Mucosa of stomach (tissue), 1 donor: ENCODE results near the gene HMGCS2.
"Not testable (repeated sequence)": the region's sequence is repeated elsewhere in the genome, so short reads cannot be mapped to it uniquely, and the experiment has no call there.

ENCODE experiments used
- H3K27me3 ChIP-seq: one replicate; pipeline ENCODE4 v1.7.0; 2013; ENCODE audit warnings: mild to moderate bottlenecking, low read length; ENCODE audit not compliant: control insufficient read depth, insufficient read depth
- H3K36me3 ChIP-seq: one replicate; pipeline ENCODE4 v1.7.0; 2013; ENCODE audit warnings: low read length; ENCODE audit not compliant: control insufficient read depth, insufficient read depth
- H3K4me1 ChIP-seq: one replicate; pipeline ENCODE4 v1.7.0; 2013; ENCODE audit warnings: mild to moderate bottlenecking, low read length; ENCODE audit not compliant: control insufficient read depth, insufficient read depth
- H3K4me3 ChIP-seq: one replicate; pipeline ENCODE4 v1.7.0; 2013; ENCODE audit warnings: low read length
- H3K9ac ChIP-seq: one replicate; pipeline ENCODE4 v1.7.0; 2013; ENCODE audit warnings: mild to moderate bottlenecking, low read length, moderate library complexity
- H3K9me3 ChIP-seq: one replicate; pipeline ENCODE4 v1.7.0; 2013; ENCODE audit warnings: mild to moderate bottlenecking, low read length, moderate library complexity; ENCODE audit not compliant: control insufficient read depth
- donor health status: Pancreatic carcinoma.

The HMGCS2 gene

DNA sequence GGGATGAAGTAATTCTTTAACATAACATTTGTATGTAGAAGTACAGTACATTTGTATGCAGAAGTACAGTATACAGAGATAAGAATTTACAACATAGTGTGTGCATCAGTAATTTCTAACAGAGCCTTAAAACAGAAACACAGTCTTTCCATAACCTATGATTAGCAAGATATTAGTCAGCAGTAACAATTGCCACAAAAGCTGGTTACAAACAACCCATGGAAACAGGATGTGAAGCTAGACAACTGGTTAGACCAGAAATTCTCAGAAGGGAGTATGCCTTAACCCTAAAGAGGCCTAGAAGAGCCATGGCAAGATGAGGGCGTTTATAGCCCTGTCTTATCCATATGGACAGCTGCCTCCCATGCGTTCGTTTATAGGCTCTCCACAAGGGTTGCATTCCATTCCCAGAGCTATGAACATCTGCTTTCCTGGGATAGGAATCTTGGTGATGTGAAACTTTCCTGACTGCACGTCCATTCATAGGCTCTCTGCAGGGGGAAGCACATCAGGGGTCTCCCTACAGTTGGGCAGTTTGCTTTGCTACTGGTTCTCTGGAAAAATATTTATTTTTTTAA is 17.9 kb upstream of the HMGCS2 start:
- H3K4me1 ChIP-seq: peaks cover 51% of the 10 kb centered on the region
- H3K9ac ChIP-seq: not testable (repeated sequence)

DNA sequence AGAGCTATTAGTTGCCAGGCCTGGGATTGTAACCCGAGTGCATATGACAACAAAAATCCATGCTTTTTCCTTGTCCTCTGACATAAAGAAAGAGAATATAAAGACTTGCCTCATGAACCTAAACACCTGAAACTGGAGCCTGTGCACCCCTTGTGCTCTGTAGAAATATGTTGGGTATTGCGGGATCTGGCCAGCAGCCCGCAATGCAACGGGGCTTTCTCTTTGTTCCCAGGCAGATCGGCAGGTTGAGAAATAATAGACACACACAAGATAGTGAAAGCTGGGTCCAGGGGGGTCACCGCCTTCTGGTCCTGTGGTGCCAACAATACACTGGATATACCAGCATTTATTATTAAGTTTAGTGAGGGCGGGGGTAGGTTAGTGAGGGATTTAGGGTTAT is 17.3 kb upstream of the HMGCS2 start:
- H3K4me1 ChIP-seq: peaks cover 51% of the 10 kb centered on the region
- not testable (repeated sequence) for H3K9ac ChIP-seq, H3K36me3 ChIP-seq, H3K9me3 ChIP-seq, H3K27me3 ChIP-seq, H3K4me3 ChIP-seq

More for the DNA sequence above, 17.9 kb upstream of the HMGCS2 start:
- not testable (repeated sequence) for H3K36me3 ChIP-seq, H3K9me3 ChIP-seq, H3K27me3 ChIP-seq, H3K4me3 ChIP-seq

DNA sequence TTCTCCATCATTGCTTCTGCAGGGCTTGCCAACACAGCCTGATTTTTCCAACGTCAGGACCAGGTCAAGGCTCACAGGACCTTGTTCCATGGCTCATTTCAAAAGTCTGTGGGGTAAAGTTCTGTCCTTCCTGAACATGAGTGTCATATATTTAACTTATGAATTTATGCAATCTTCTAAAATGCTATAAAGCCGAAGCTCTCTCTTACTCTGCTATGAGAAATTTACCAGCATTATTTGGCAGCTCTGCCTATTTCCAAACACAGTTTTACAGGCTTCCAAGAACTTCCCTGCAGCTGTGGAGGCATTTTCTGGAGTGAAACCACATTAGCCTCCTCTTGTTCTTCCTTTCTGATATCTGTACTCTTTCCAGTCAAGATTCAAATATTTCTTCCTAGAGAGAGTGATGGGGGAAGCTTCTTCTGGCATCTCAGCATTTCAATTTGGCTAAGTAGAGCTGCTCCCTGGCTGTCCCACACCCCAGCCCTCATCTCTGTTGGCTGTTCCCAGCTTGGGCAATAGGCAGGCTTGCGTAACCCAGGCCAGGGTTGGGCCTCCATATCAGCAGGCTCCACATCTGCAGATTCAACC is 15.6 kb upstream of the HMGCS2 start:
- H3K4me1 ChIP-seq: peaks cover 57% of the 10 kb centered on the region
- H3K9ac ChIP-seq: no peak overlapping the region
- H3K4me3 ChIP-seq: no peak overlapping the region
- H3K27me3 ChIP-seq: no peaks in the 10 kb centered on the region
- no peaks in the 10 kb centered on the region for H3K9me3 ChIP-seq
- H3K36me3 ChIP-seq: no peaks in the 10 kb centered on the region

DNA sequence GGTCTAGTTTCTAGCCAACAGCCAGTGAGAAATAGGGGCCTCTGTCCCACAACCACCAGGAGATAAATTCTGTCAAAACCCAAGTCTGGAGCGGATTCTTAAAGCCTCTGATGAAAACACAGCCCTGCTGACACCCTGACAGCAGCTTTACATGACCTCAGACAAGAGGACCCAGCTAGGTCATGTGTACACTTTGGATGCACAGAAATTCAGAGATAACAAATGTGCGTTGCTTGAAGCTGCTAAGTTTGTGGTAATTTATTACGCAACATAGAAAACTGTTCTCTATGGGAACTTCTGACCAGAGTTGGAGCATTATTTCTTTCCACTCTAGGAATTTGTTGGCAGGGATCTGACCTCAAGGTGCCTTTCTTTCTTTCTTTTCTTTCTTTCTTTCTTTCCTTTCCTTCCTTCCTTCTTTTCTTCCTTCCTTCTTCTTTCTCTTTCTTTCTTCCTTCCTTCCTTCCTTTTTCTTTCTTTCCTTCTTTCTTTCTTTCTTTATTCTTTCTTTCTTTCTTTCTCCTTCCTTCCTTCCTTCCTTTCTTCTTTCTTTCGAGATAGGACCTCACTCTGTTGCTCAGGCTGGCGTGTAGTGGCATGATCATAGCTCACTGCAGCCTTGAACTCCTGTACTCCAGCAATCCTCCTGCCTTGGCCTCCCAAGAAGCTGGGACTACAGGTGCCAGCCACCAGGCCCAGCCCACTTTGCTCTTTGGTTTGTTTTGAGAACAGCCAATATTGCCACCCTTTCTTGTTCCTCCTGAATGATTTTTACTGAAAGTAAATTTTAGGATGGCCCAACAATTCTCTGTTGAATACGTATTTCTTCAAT is 14.9 kb upstream of the HMGCS2 start:
- Histone ChIP-seq H3K27me3 (no peaks in the 10 kb centered on the region), H3K9me3 (no peaks in the 10 kb centered on the region), H3K9ac (no peak overlapping the region), H3K36me3 (no peaks in the 10 kb centered on the region), H3K4me1 (peaks cover 61% of the 10 kb centered on the region), H3K4me3 (no peak overlapping the region)

DNA sequence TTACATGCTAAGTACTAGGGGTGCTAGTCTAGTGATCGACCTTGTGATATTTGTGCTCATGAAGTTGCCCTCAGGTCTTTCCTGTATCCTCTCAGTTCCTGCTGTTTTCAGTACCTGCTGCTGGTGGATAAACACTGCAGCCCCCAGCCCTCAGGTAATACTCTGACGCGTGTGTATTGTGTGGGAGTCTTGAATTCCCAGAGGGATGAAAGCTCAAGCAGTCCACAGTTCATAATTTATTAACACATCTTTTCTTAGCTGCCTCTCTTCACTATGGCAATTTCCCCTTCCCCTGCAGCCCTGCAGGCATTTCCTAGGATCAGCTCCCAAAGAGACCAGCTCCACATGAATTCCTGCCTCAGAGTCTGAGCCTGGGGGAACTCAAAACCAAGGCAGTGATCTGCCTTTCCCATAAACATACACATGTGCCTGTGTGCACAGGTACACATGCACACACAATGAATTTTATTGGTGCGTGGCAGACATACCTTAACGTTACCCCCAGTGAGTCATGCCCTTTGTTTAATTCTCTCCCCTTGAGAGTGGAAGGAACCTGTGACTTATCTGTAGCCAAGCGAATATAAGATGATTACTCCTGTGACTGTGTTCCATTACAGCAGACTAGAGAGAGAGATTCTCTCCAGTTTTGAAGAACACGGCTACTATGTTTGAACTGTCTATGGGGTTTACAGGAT is 14.1 kb upstream of the HMGCS2 start:
- no peak overlapping the region for H3K4me3 ChIP-seq

DNA sequence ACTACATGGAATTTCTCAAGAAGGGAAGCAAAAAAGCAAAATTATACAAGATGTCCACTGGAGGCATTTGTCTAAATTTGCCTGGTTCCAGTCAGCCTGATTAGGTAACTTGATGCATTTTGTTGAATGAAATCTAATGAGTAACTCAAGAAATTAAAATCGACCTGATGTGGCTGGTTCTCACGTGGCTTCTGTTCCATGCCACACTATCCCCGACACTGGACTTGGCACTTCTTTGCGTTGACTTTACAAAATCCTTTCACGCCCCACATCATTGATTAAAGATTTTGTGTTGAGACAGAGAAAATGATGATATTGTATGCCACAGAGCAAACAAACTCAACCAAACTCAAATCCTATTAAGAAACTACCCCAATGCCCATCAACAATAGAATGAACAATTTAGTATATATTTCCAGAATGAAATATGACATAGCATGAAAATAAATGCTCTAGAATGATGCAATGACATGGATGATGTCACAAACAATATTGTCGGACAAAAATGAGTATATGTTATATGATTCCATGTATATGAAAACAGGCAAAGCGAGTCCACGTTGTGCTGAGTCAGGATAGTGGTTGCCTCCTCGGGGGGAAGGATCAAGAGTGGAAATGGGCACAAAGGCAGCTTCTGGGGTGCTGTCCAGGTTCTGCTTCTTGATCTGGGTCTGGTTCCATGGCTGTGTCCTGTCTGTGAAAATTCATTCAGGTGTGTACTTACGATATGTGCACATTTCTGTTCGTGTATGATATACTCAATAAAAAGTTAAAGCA is 12.9 kb upstream of the HMGCS2 start:
- H3K9ac ChIP-seq: no peak overlapping the region
- H3K9me3 ChIP-seq: no peaks in the 10 kb centered on the region
- no peak overlapping the region for H3K4me3 ChIP-seq
- H3K4me1 ChIP-seq: peaks cover 54% of the 10 kb centered on the region
- no peaks in the 10 kb centered on the region for H3K36me3 ChIP-seq
- no peaks in the 10 kb centered on the region for H3K27me3 ChIP-seq

More for the DNA sequence above, 14.1 kb upstream of the HMGCS2 start:
- no peaks in the 10 kb centered on the region for H3K36me3 ChIP-seq
- no peak overlapping the region for H3K9ac ChIP-seq
- H3K4me1 ChIP-seq: peaks cover 55% of the 10 kb centered on the region
- H3K9me3 ChIP-seq: no peaks in the 10 kb centered on the region
- H3K27me3 ChIP-seq: no peaks in the 10 kb centered on the region

DNA sequence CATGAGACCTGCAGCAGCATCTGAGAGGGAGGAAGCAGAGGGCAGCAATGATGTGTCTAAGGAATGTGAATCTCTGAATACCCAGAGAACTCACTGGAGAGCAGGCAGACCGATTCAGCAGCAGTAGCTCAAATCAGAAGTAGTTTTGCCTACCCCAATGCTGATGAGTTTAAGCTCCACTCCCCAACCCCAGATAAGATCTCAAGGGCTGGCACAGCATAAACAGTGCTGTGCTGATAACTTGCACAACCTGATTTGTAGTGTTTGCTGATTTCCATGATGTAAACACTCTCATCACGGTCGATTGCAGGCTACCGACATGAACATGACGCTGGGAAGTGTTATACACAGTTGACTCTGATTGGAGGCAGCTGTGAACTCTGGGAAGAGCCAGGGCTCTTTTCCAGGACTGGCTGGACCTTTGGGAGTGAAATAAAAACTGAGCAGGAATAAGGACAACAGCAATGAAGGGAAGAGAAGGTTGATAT is 11.2 kb upstream of the HMGCS2 start:
- no peaks in the 10 kb centered on the region for H3K36me3 ChIP-seq
- H3K4me1 ChIP-seq: peaks cover 50% of the 10 kb centered on the region
- H3K9me3 ChIP-seq: no peaks in the 10 kb centered on the region
- no peak overlapping the region for H3K9ac ChIP-seq
- no peak overlapping the region for H3K4me3 ChIP-seq
- H3K27me3 ChIP-seq: no peaks in the 10 kb centered on the region

DNA sequence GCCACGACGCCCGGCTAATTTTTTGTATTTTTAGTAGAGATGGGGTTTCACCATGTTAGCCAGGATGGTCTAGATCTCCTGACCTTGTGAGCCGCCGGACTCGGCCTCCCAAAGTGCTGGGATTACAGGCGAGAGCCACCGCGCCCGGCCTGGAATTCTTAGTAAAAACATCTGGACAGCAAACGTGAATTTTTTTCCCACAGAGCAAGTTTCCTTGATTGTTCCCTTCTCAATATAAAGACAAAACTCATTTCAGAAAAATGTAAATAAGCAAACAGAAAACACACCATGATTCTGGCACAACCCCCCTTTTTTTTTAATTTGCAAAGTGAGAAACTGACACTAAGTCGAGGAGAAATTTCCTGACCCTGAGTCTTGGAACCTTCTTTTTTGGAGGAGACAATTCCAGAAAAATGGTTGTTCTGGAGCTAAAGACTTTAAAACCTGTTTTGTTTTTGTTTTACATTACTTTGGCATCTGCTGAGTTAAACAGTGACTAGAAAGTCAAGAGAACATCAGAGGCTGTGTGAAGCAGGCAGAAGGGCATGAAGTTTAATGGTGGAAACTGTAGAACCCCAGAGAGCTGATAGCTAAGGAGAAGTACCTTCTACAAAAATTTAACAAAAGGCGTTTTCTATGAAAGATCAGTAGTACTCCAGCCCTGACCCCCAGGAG is 10.3 kb upstream of the HMGCS2 start:
- Histone ChIP-seq H3K9me3 (no peaks in the 10 kb centered on the region), H3K27me3 (no peaks in the 10 kb centered on the region), H3K9ac (no peak overlapping the region), H3K4me3 (no peak overlapping the region), H3K4me1 (peaks cover 57% of the 10 kb centered on the region), H3K36me3 (no peaks in the 10 kb centered on the region)

DNA sequence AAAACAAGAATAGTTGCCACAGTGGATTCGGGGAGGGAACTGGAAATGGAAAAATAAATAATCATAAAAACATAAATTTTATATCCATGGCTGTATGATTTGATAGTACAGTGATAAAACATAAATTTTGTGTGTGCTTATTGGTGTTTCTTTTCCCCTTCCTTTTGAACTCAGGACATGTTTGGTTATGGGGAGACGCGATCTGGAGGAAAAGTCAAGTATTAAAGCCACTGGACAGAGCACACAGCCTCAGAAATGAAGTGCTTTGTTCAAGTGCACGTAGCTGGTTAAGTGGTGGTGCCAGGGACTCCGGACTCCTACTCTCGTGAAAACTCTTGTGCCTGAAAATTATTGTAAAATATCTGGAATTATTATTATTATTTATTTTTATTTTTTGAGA is 9.7 kb upstream of the HMGCS2 start:
- no peaks in the 10 kb centered on the region for H3K27me3 ChIP-seq
- H3K4me3 ChIP-seq: no peak overlapping the region
- no peaks in the 10 kb centered on the region for H3K36me3 ChIP-seq
- peaks cover 57% of the 10 kb centered on the region for H3K4me1 ChIP-seq
- H3K9me3 ChIP-seq: no peaks in the 10 kb centered on the region
- no peak overlapping the region for H3K9ac ChIP-seq

DNA sequence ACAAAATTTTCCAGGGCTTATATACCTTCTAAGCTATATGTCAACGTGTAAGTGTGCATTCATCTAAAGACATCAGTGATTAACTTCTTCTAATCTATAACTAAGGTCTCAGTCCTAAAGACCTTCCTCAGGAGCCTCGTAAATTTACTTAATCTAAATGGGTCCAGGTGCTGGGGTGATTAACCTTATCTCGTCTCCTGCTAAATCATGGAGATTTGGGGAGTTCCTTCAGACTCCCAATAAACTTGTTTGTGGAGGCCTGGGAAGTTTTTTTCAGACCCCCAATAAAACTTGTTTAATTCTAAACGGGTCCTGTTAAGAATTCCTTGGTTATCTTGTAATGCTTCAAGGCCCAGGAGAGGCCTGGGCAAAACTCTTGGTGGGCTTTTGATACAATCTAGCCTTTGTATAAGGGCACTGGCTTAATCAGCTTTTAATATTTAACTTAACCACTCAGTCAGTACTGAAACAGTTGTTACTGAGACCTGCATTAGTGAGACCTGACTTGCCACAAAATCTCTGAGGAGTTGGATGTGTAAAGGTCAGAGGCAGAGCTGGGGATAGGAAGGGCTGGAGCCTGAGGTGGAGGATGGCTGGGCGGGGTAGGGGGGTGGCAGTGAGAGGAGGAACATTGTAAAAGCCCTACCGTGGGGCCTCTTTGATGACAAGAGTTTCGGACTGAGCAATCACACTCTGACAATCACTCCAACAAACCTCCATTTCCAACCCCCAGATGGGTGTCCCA is 6.2 kb upstream of the HMGCS2 start:
- H3K4me3 ChIP-seq: no peak overlapping the region
- H3K4me1 ChIP-seq: peaks cover 59% of the 10 kb centered on the region
- no peaks in the 10 kb centered on the region for H3K27me3 ChIP-seq
- no peak overlapping the region for H3K9ac ChIP-seq
- no peaks in the 10 kb centered on the region for H3K9me3 ChIP-seq
- no peaks in the 10 kb centered on the region for H3K36me3 ChIP-seq
